ENCODE measurements around the gene PTGR2.

PTGR2 gene
- 0.94 to 1.2 reads per million in 2 donors for total RNA-seq

GRCh38 chr14:73851567-73852382 lies at the start of gene PTGR2:
PTGR2 (plus strand) TSS chr14:73851831; CDS start chr14:73858863, 7,032 bp downstream.
- peak; percentile 79 to 94 (median 86) for DNase-seq

DNA sequence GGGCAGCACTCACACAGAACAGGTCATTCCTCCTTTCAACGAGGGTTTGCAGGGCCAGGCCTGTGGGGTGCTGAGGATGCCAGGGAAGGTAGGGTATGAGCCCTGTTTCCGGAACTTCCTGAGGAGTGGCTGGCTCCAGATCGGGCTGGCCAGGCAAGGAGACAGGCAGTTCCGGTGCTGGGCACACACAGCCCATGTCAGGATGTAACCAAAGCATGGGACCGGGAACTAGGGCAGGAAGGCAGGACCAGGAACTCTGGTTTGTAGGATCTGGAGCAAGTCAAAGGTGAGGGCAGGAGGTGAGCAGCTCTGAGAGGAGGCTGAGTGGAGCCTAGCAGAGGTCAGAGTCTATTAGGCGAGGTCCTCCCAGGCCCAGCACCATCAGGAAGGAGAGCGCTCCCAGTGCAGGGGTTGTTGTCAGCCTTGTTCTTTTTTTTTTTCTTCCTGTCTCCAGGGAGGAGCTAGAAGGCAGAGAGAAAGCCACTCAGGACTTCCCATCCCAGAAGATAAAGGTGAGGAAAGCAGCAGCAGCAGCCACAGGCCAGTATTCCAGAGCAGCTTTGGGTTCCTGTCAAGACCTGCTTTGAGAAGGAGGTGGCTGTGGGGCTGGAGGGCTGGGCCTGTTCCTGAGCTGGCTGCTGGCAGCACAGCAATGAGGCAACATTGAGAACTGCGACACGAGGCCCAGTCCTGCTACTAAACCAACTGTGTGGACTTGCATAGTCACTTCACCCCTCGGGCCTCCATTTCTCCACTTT lies 49.0 kb upstream of the PTGR2 start:
- no peak for DNase-seq

DNA sequence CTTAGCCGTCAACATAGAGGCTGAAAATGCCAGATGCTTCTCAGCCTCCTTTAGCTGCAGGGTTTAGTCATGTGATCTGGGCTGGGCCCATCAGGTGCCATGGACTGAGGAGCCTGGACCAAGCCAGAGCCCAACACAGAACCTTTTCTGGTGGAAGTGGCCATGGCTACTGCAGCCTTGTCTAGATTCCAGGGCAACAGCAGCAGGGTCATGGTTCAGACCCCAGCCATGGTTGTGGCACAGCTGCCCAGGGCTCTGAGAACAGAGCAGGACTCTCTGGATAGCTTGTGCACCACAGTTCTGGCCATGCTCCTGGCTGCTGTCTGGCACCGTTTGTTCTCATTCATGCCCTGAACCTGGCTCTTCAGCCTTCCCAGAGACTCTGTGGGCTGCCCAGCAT lies 47.0 kb upstream of the PTGR2 start:
- no peak for DNase-seq

GRCh38 chr14:73807457-73807856 lies 44.2 kb upstream of the PTGR2 start:
- DNase-seq, result no peak

- no peak for DNase-seq
Measured at GRCh38 chr14:73809391-73809790, 42.2 kb upstream of the PTGR2 start.

DNA sequence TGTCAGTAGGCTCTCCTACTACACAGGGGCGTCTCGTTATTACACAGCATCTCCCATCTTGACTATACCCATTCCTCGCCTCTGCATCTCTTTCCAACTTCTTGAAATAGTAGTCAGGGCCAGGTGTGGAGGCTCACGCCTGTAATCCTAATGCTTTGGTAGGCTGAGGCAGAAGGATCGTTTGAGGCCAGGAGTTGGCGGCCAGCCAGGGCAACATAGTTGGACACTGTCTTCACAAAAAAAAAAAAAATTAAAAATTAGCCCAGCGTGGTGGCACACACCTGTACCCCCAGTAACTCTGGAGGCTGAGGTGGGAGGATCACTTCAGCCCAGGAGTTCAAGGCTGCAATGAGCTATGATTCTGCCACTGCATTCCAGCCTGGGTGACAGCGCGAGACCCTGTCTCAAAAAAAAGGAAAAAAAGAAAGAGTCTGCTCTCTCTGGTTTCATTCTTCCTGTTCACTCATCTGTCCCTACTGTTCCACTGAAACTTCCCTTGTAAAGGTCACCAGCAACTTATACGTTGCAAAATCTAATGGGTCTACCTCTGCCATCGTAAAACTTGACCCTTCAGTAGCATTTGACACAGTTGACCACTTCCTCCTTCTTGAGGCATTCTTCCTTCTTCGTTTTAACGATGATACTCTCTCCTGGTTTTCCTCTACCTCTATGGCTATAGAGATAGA lies 41.0 kb upstream of the PTGR2 start:
- DNase-seq, result no peak

GRCh38 chr14:73811164-73811503 lies 40.5 kb upstream of the PTGR2 start:
- no peak for DNase-seq

- peak in 1 of 5 experiments; percentile 59 for DNase-seq
Measured at GRCh38 chr14:73814153-73814552, 37.5 kb upstream of the PTGR2 start.

- DNase-seq, result no peak
Measured at GRCh38 chr14:73815849-73816248, 35.8 kb upstream of the PTGR2 start.

GRCh38 chr14:73816393-73816816 lies 35.2 kb upstream of the PTGR2 start:
- no peak for DNase-seq

DNA sequence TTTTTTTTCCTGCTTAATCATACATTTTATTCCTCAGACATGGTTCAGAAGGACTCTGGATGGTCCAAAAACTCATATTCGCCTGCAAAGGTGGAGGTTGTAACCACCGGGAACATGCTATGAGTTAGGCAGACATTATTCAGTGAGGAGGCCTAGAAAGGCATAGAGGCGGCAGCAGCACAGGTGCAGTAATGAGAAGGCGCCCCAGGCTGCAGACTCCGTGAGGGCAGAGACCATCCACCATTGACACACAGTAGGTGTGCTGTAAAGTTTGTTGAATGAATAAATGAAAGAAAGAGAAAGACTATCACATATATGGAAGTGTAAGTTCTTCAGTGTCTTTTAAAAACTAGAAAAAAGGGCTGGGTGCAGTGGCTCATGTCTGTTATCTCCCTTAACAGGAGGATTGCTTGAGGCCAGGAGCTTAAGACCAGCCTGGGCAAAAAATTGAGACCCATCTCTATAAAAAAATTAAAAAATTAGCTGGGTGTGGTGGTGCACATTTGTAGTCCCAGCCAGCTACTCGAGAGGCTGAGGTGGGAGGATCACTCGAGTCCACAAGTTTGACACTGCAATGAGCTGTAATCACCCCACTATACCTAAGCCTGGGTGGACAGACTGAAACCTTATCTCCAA lies 34.5 kb upstream of the PTGR2 start:
- DNase-seq, result no peak

DNA sequence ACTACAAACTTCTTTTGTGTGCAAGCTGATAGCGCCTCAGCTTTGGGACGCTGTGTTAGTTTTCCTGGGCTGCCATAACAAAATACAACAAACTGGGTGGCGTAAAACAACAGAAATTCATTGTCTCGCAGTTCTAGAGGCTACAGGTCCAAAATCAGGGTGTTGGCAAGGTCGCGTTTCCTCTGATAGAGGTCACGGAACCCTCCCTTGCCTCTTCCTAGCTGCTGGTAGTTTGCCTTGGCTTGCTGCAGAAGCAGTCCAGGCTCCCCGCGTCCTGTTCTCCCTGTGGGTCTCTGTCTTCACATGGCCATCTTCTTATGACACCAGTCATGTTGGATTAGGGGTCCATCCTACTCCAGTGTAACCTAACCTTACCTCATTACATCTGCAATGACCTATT lies 32.8 kb upstream of the PTGR2 start:
- no peak for DNase-seq

GRCh38 chr14:73820631-73821030 lies 31.0 kb upstream of the PTGR2 start:
- DNase-seq, result no peak

DNA sequence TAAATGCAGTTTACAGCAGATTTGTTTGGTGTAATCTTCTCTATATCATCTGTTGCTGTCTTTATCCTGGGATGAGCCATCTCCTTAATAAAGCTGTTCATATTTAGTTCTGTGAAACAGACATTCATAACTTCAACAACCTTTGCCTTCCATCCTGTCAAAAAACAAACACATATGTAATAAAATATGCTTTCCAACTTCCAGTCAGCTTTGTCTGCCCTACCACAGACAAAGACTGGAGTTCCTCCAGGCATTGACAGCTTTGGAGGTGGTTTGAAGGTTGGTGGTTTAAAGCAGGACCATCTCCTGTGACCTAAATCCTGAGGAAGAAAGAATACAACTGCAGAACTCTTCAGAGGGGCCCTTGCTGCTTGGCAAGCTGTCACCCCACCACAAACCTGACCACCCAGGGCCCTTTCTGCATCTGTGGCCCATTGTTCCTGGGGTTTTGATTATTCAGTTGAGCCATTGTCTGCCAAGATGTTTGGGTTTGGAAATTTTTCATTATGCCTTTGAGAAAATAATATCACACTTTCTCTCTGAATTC lies 28.2 kb upstream of the PTGR2 start:
- no peak for DNase-seq

DNA sequence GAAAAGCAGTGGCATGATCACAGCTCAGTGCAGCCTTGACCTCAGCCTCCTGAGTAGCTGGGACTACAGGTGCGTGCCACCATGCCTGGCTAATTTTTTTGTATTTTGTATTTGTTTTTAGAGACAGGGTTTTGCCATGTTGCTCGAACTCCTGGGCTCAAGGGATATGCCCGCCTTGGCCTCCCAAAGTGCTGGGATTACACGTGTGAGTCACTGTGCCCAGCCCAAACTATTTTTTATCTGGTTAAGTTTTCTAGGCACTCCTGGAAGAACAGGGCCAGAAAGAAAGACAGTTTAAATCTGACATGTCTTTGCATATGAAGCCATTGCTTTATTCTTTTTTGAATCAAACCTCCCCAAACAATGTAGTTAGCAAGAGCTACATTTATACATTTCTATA lies 27.5 kb upstream of the PTGR2 start:
- no peak for DNase-seq

GRCh38 chr14:73824536-73824935 lies 27.1 kb upstream of the PTGR2 start:
- no peak for DNase-seq

DNA sequence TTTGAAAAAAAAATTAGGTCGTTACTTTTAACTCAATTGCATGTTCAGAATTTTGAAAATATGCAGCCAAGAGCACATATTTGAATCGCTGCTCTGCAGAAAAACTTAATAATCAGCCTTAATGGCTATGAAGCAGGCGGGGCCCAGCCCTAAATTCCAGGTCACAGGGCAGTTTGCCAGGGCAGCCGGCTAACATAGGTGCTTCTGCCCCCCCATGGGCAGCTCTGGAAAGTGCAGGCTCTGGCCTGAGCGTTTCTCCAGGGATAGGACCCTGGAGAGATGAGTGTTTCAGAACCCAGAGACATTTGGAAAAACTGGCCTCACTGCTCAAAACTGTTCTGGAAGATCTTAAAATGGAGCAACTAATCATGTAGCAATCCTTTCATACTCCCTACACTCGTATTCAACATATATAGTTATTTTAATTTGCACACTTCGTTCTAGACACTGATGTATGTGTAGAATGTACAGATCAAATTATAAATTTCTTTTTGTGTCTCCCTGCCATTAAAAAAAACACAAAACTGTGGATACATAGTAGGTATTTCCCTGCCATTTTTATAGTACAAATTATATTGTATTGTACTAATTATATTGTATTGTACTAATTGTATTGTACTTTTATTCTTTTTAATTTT lies 26.0 kb upstream of the PTGR2 start:
- DNase-seq, result peak; percentile 44 to 79 (median 65)

DNA sequence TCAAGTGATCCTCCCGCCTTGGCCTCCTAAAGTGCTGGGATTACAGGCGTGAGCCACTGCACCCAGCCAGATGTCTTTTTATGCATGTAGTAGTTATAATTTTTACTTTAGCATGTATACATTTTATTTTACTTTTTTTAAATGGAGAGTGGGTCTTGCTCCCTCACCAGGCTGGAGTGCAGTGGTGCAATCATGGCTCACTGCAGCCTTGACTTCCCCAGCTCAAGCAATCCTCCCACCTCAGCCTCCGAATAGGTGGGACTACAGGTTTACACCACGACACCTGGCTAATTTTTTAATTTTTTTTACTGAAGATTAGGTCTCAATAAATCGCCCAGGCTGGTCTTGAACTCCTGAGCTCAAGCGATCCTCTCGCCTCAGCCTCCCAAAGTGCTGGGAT lies 24.4 kb upstream of the PTGR2 start:
- peak in 1 of 5 experiments; percentile 30 for DNase-seq

DNA sequence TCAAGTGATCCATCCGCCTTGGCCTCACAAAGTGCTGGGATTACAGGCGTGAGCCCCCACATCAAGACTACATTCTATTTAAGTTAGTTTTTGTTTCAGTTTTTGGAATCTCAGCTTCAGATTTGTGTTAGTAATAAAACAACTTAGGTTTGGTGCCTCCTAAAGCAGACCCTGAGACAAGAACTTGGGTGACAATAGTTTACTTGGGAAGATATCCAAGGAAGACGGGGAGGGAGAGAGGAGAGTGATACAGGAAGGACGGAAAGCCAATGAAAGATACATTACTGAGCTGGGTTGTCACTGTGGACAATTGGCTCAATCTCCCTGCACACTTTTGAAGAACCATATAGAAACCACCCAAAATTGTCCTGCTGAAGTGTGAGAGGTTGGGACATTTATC lies 22.6 kb upstream of the PTGR2 start:
- no peak for DNase-seq

- DNase-seq, result peak in 2 of 5 experiments; percentile 29 to 74
Measured at GRCh38 chr14:73829526-73830431, 21.9 kb upstream of the PTGR2 start.

DNA sequence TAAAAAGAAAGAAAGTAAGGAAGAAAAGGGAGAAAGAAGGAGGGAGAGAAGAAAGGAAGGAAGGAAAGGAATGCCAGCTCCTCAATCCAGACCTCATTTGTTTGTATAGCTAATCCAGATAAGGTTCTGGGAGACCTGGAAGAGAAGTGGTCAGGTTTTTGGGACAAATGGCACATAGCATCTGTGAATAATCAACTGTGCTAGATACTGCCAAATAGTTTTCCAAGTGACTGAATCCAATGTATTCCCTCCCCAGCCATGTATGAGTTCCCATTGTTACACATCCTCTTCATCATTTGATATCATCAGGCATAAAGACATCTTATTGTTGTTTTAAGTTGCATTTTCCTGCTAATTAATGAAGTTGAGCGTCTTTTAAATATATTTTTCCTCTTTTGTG lies 18.6 kb upstream of the PTGR2 start:
- no peak for DNase-seq

Data from T-helper 2 cell (primary cell).